HCT116 (cell line): ENCODE results near the gene MEOX1. TPM values are rescaled to one million over a fixed set of nuclear protein-coding genes. Genes with fewer than 3 reads are reported as not detected.

ENCODE experiments used
- ATAC-seq: fragments of 200-7000 bp; cut with Tn5 transposase; 2 replicates; pipeline ENCODE4 v1.9.1; 2020; ENCODE audit warnings: mild to moderate bottlenecking, moderate library complexity
- BruUV-seq: library from RNA; stranded (reverse); fragments of 400-500 nt; replicated peaks from 2 replicates; lab custom pipeline; 2021; lab: Mats Ljungman, UMichigan
- CTCF ChIA-PET: fragments of 300-600 bp; sonication (Branson Sonifier 250); formaldehyde crosslinking; loops from one replicate; lab custom pipeline; 2021; ENCODE audit warnings: antibody characterized with exemption; lab: Charles Lee
- POLR2A ChIA-PET: fragments of 300-600, 350-600 bp; sonication (Branson Sonifier 250); formaldehyde crosslinking; loops from one replicate; lab custom pipeline; 2021; ENCODE audit warnings: antibody characterized with exemption; lab: Charles Lee
- RAD21 ChIA-PET, 2 experiments: fragments of 300-600 bp; sonication (Branson Sonifier 250); formaldehyde crosslinking; loops; one replicate each; lab custom pipeline; 2023; ENCODE audit warnings: low total read pairs in 2 of 2; ENCODE audit not compliant: uncharacterized antibody in 2 of 2, unreplicated experiment in 2 of 2, low non-redundant PET in 1 of 2; lab: Charles Lee
- DNase-seq: peaks from one replicate; pipeline ENCODE4 v3.0.0-alpha.2; 2010; ENCODE audit warnings: low read depth, low spot score
- H2AFZ ChIP-seq: fragments of 200-600 bp; shearing (Covaris generic), sonication (generic); 2 replicates; pipeline ENCODE4 v1.6.1; 2017; ENCODE audit warnings: low read depth, mixed run types, mixed read lengths, antibody characterized with exemption, low read length; ENCODE audit not compliant: poor library complexity, severe bottlenecking
- H3K27ac ChIP-seq: 2 replicates; pipeline ENCODE4 v1.5.1; 2012; ENCODE audit warnings: low read depth, low read length
- H3K27me3 ChIP-seq: fragments of 200-600 bp; sonication (generic); 2 replicates; pipeline ENCODE4 v1.6.1; 2016; ENCODE audit warnings: mixed run types, low read length, mixed read lengths; ENCODE audit not compliant: insufficient read depth
- H3K36me3 ChIP-seq, 2 experiments: fragments of 200-500 bp in 1 of 2; fragments of 200-600 bp in 1 of 2; sonication (Bioruptor generic) in 1 of 2; sonication (generic) in 1 of 2; 2 replicates each; pipeline versions ENCODE4 v1.5.1 to v1.6.1; 2014 to 2016; ENCODE audit warnings: low read length in 2 of 2, inconsistent platforms in 1 of 2, mixed read lengths in 1 of 2, mixed run types in 1 of 2; ENCODE audit not compliant: insufficient read depth in 2 of 2, control insufficient read depth in 1 of 2
- H3K4me1 ChIP-seq, 2 experiments: fragments of 200-600 bp in 1 of 2; sonication (generic) in 1 of 2; 2 replicates each; pipeline versions ENCODE4 v1.5.1 to v1.6.1; 2012 to 2017; ENCODE audit warnings: low read length in 2 of 2, inconsistent platforms in 1 of 2, mild to moderate bottlenecking in 1 of 2, mixed read lengths in 1 of 2, mixed run types in 1 of 2, moderate library complexity in 1 of 2; ENCODE audit not compliant: insufficient read depth in 2 of 2, control insufficient read depth in 1 of 2
- H3K4me2 ChIP-seq: fragments of 200-600 bp; sonication (generic); 2 replicates; pipeline ENCODE4 v1.6.1; 2017; ENCODE audit warnings: mixed run types, low read length, mixed read lengths
- H3K4me3 ChIP-seq, 2 experiments: fragments of 200-600 bp in 1 of 2; sonication (generic) in 1 of 2; replicated peaks in 1 of 2; 2 replicates each; pipeline ENCODE4 v1.5.1; 2011 to 2016; ENCODE audit warnings: low read length in 2 of 2, control low read depth in 1 of 2, low read depth in 1 of 2, mild to moderate bottlenecking in 1 of 2, mixed read lengths in 1 of 2, mixed run types in 1 of 2
- H3K79me2 ChIP-seq: fragments of 200-600 bp; sonication (generic); 2 replicates; pipeline ENCODE4 v1.6.1; 2017; ENCODE audit warnings: mild to moderate bottlenecking, mixed run types, low read length, moderate library complexity, mixed read lengths; ENCODE audit not compliant: insufficient read depth
- H3K9ac ChIP-seq: fragments of 200-600 bp; sonication (generic); 2 replicates; pipeline ENCODE4 v1.6.1; 2016; ENCODE audit warnings: low read length, mixed read lengths
- H3K9me2 ChIP-seq: fragments of 200-600 bp; sonication (generic), shearing (Covaris generic); 2 replicates; pipeline ENCODE4 v1.6.1; 2017; ENCODE audit warnings: mixed run types, mild to moderate bottlenecking, moderate library complexity; ENCODE audit not compliant: insufficient read depth
- H3K9me3 ChIP-seq, 2 experiments: fragments of 200-500 bp in 1 of 2; fragments of 200-600 bp in 1 of 2; sonication (Bioruptor generic) in 1 of 2; sonication (generic) in 1 of 2; 2 replicates each; pipeline ENCODE4 v1.6.1; 2014 to 2017; ENCODE audit warnings: low read length in 2 of 2, mixed read lengths in 2 of 2, inconsistent platforms in 1 of 2, low read depth in 1 of 2, mild to moderate bottlenecking in 1 of 2, mixed run types in 1 of 2, moderate library complexity in 1 of 2; ENCODE audit not compliant: control insufficient read depth in 1 of 2, insufficient read depth in 1 of 2
- H4K20me1 ChIP-seq: fragments of 200-600 bp; sonication (generic), shearing (Covaris generic); 2 replicates; pipeline ENCODE4 v1.6.1; 2017; ENCODE audit warnings: mixed run types, mild to moderate bottlenecking, moderate library complexity; ENCODE audit not compliant: insufficient read depth
- CBX3 ChIP-seq: IDR thresholded peaks from 2 replicates; pipeline ENCODE4 v1.6.1; 2012; ENCODE audit warnings: low read depth
- CEBPB ChIP-seq: IDR thresholded peaks from 2 replicates; pipeline ENCODE4 v1.6.1; 2012; ENCODE audit warnings: low read depth
- EGR1 ChIP-seq: IDR thresholded peaks from 2 replicates; pipeline ENCODE4 v1.6.1; 2012; ENCODE audit warnings: low read depth
- EZH2phosphoT487 ChIP-seq: fragments of 200-600 bp; IDR thresholded peaks from 2 replicates; pipeline ENCODE4 v1.6.1; 2018; ENCODE audit warnings: antibody characterized with exemption, borderline replicate concordance
- FOSL1 ChIP-seq: IDR thresholded peaks from 2 replicates; pipeline ENCODE4 v1.6.1; 2012; ENCODE audit warnings: low read depth
- REST ChIP-seq: IDR thresholded peaks from 2 replicates; pipeline ENCODE4 v1.6.1; 2012; ENCODE audit warnings: low read depth
- SRF ChIP-seq: IDR thresholded peaks from 2 replicates; pipeline ENCODE4 v1.6.1; 2012; ENCODE audit warnings: low read depth
- TCF7L2 ChIP-seq: IDR thresholded peaks from 2 replicates; pipeline ENCODE4 v1.7.0; 2011; ENCODE audit warnings: borderline replicate concordance, inconsistent platforms; ENCODE audit not compliant: insufficient read depth, insufficient read length; ENCODE audit errors: extremely low read depth
- YY1 ChIP-seq: IDR thresholded peaks from 2 replicates; pipeline ENCODE4 v1.6.1; 2011; ENCODE audit warnings: low read length, low read depth, moderate library complexity, mild to moderate bottlenecking; ENCODE audit not compliant: insufficient replicate concordance; ENCODE audit errors: extremely low read depth
- ZFX ChIP-seq: fragments of 450-650 bp; IDR thresholded peaks from 2 replicates; pipeline ENCODE4 v1.6.1; 2017
- ZNF274 ChIP-seq: fragments of 200-500 bp; sonication (Bioruptor generic); IDR thresholded peaks from 2 replicates; pipeline ENCODE4 v1.6.1; 2014; ENCODE audit warnings: mild to moderate bottlenecking, low read depth, low read length, inconsistent platforms
- intact Hi-C: fragments of 100-400 bp; cut with micrococcal nuclease; formaldehyde crosslinking; loops from 2 replicates; pipeline ENCODE4 v1.10.0; 2022
- total RNA-seq: library from RNA; stranded (reverse); gene quantifications from one replicate; pipeline ENCODE4 v1.2.1, GENCODE V29; 2021; ENCODE audit not compliant: unreplicated experiment
- TF ChIP-seq, protein P1 (sequence below): IDR thresholded peaks from 2 replicates; pipeline ENCODE4 v1.6.1; 2012

Gene MEOX1
- total RNA-seq, 1 experiment from 2014 or later, result not detected

DNA sequence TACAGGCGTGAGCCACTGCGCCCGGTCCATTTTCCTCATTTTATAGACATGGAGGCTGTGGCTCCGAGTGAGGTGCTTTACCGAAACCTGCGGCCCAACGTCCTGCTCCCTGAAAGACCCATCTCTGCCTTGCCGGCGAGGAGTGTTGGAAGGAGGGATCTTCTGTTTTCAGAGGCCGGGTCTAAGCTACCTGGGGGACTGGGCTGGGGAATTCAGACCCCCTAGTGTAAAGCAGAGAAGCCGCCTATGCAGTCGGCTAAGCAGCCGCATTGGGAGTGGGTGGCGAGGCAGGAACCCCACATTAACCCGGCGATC is 16.3 kb downstream of the MEOX1 start:
- H3K9me2 ChIP-seq, result no peaks in the 10 kb centered on the region
- DNase-seq, result no peak
- no TSS peak for BruUV-seq
- H3K79me2 ChIP-seq, result no peaks in the 10 kb centered on the region
- ChIA-PET CTCF (no interaction called here), RAD21 (no interaction called here), POLR2A (interaction anchor here (0.6 kb wide), 1 partner anchor 36 kb away, joined by 3 read pairs; no protein-coding TSS in a partner anchor)
- H3K27me3 ChIP-seq, result no peaks in the 10 kb centered on the region
- H3K36me3 ChIP-seq, result no peaks in the 10 kb centered on the region
- intact Hi-C loops, result no loop called here
- H3K4me3 ChIP-seq, result no peak overlapping the region
- H3K9ac ChIP-seq, result no peak overlapping the region
- no peak overlapping the region for H2AFZ ChIP-seq
- no peak for ATAC-seq
- no peaks in the 10 kb centered on the region for H3K9me3 ChIP-seq
- H3K4me2 ChIP-seq, result no peak overlapping the region
- H4K20me1 ChIP-seq, result no peaks in the 10 kb centered on the region
- no peak overlapping the region for H3K27ac ChIP-seq
- TF ChIP-seq TCF7L2 (no peak), CBX3 (no peak), EGR1 (no peak), FOSL1 (no peak), ZFX (no peak), CEBPB (no peak), SRF (no peak)
- H3K4me1 ChIP-seq, result no peaks in the 10 kb centered on the region

DNA sequence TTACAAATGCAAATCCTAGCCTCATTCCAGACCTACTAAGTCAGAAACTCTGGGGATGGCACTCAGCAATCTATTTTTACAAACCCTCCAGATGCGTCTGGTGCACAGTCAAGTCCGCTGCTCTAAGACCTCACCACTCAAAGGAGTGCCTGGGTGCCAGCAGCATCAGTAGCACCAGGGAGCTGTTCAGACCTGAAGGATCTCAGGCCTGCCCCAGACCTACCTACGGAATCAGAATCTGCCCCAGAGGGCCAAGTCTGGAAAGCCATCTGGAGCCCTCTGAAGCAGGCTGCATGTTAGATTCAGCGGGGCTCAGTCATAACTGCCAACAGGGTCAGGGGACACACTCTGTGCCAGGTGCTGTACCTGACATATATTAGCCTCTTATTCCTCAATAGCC is 17.6 kb downstream of the MEOX1 start:
- no peaks in the 10 kb centered on the region for H3K27me3 ChIP-seq
- H4K20me1 ChIP-seq, result no peaks in the 10 kb centered on the region
- CTCF ChIA-PET, result no interaction called here
- ATAC-seq, result no peak
- H3K4me2 ChIP-seq, result no peak overlapping the region
- no peak for DNase-seq
- no TSS peak for BruUV-seq
- H3K9ac ChIP-seq, result no peak overlapping the region
- H3K4me1 ChIP-seq, result no peaks in the 10 kb centered on the region
- H3K9me2 ChIP-seq, result no peaks in the 10 kb centered on the region
- H3K36me3 ChIP-seq, result no peaks in the 10 kb centered on the region
- RAD21 ChIA-PET, result no interaction called here
- POLR2A ChIA-PET, result no interaction called here
- H2AFZ ChIP-seq, result no peak overlapping the region
- TF ChIP-seq ZNF274 (no peak), EGR1 (no peak), YY1 (no peak), CBX3 (no peak), CEBPB (no peak), EZH2phosphoT487 (no peak), REST (no peak)
- TF ChIP-seq, protein P1, sequence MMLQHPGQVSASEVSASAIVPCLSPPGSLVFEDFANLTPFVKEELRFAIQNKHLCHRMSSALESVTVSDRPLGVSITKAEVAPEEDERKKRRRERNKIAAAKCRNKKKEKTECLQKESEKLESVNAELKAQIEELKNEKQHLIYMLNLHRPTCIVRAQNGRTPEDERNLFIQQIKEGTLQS, result no peak
- TF ChIP-seq, all 23 proteins: peak for 0
- intact Hi-C loops, result no loop called here
- no peaks in the 10 kb centered on the region for H3K9me3 ChIP-seq
- H3K4me3 ChIP-seq, result no peak overlapping the region
- H3K79me2 ChIP-seq, result no peaks in the 10 kb centered on the region
- no peak overlapping the region for H3K27ac ChIP-seq
